Activated T-helper 2 cell treated with anti-CD3 and anti-CD28 coated beads, Interferon-gamma antibody, Interleukin-2, Interleukin-4, amounts not matched to agents 10 μg/mL and 5 μg/mL and 100 μg/mL, durations not matched to agents 14 hours and 24 hours and 36 hours (primary cell): ENCODE data around the gene AGAP5. TPM values are rescaled to one million over a fixed set of nuclear protein-coding genes. Genes with fewer than 3 reads are reported as not detected.
"Not testable (repeated sequence)": the region's sequence is repeated elsewhere in the genome, so short reads cannot be mapped to it uniquely, and the experiment has no call there.

Experiments used
- DNase-seq: peaks from one replicate; pipeline ENCODE4 v3.0.0; 2021; ENCODE audit warnings: low spot score
- H3K27ac Mint-ChIP-seq: one replicate; pipeline ENCODE4 v1.8.0; 2021; ENCODE audit warnings: mixed read lengths
- H3K27me3 Mint-ChIP-seq: one replicate; pipeline ENCODE4 v1.8.0; 2021; ENCODE audit warnings: low read depth, mixed read lengths
- H3K36me3 Mint-ChIP-seq: one replicate; pipeline ENCODE4 v1.8.0; 2021; ENCODE audit warnings: low read depth, mixed read lengths
- H3K4me1 Mint-ChIP-seq: one replicate; pipeline ENCODE4 v1.8.0; 2021; ENCODE audit warnings: low read depth, mixed read lengths
- H3K4me3 Mint-ChIP-seq: one replicate; pipeline ENCODE4 v1.8.0; 2021; ENCODE audit warnings: low read depth, mild to moderate bottlenecking, moderate library complexity, mixed read lengths
- H3K9me3 Mint-ChIP-seq: one replicate; pipeline ENCODE4 v1.8.0; 2021; ENCODE audit warnings: mixed read lengths
- intact Hi-C: fragments of 100-400 bp; cut with micrococcal nuclease; formaldehyde crosslinking; loops from one replicate; pipeline ENCODE4 v1.15.1; 2023
- total RNA-seq: library from RNA; stranded (reverse); gene quantifications from 2 replicates; pipeline ENCODE4 v1.2.3, GENCODE V29; 2022

The AGAP5 gene
- 18.2 and 18.8 TPM in 2 replicates for total RNA-seq

- not testable (repeated sequence) for H3K27ac Mint-ChIP-seq
Measured at GRCh38 chr10:73697675-73698159, at the start of gene AGAP5. Gene AGAP5, minus strand, starts transcription at chr10:73698109. Its CDS starts 354 bp downstream, at chr10:73697755.

GRCh38 chr10:73746721-73747120 lies 48.8 kb upstream of the AGAP5 start:
- intact Hi-C loops: no loop called here
- peak overlapping the region; percentile 45 for H3K27ac Mint-ChIP-seq
- no peaks in the 10 kb centered on the region for H3K27me3 Mint-ChIP-seq
- no peak for DNase-seq
- peak overlapping the region; percentile 47 for H3K4me3 Mint-ChIP-seq
- H3K36me3 Mint-ChIP-seq: peaks cover 50% of the 10 kb centered on the region
- no peaks in the 10 kb centered on the region for H3K9me3 Mint-ChIP-seq
- H3K4me1 Mint-ChIP-seq: peaks cover 39% of the 10 kb centered on the region

More at GRCh38 chr10:73697675-73698159, at the start of gene AGAP5:
- H3K4me3 Mint-ChIP-seq, H3K9me3 Mint-ChIP-seq, DNase-seq, intact Hi-C loops, H3K27me3 Mint-ChIP-seq, H3K4me1 Mint-ChIP-seq: not testable (repeated sequence)
- H3K36me3 Mint-ChIP-seq: peaks cover 25% of the 10 kb centered on the region

- intact Hi-C loops: loop anchor here (1.0 to 5.0 kb wide), 5 partner anchors 14 to 497 kb away; partner anchors contain the start of genes DNAJC9, PPP3CB and ZSWIM8
- DNase-seq: peak; percentile 56
- Mint-ChIP-seq H3K4me3 (peak overlapping the region; percentile 97), H3K4me1 (peaks cover 30% of the 10 kb centered on the region), H3K27me3 (no peaks in the 10 kb centered on the region), H3K9me3 (no peaks in the 10 kb centered on the region), H3K36me3 (peaks cover 36% of the 10 kb centered on the region), H3K27ac (peak overlapping the region; percentile 100)
Measured at GRCh38 chr10:73744664-73744975, 46.7 kb upstream of the AGAP5 start.

- H3K9me3 Mint-ChIP-seq: no peaks in the 10 kb centered on the region
- H3K4me3 Mint-ChIP-seq: peak within 1 kb of the TSS; percentile 97
- H3K4me1 Mint-ChIP-seq: peaks cover 27% of the 10 kb centered on the region
- H3K27me3 Mint-ChIP-seq: no peaks in the 10 kb centered on the region
- peak within 1 kb of the TSS; percentile 100 for H3K27ac Mint-ChIP-seq
- intact Hi-C loops: loop anchor here (1.0 to 5.0 kb wide), 5 partner anchors 14 to 497 kb away; partner anchors contain the start of genes DNAJC9, PPP3CB and ZSWIM8
- peaks cover 32% of the 10 kb centered on the region for H3K36me3 Mint-ChIP-seq
- DNase-seq: peak; percentile 93
Measured at GRCh38 chr10:73743905-73744663, 46.2 kb upstream of the AGAP5 start, which contains the start of gene SEC24C. Gene SEC24C, plus strand, starts transcription at chr10:73744372. Its CDS starts 2,461 bp downstream, at chr10:73746833.

GRCh38 chr10:73743327-73743904 lies 45.5 kb upstream of the AGAP5 start:
- no peaks in the 10 kb centered on the region for H3K27me3 Mint-ChIP-seq
- intact Hi-C loops: loop anchor here (5.0 kb wide), 2 partner anchors 246 to 496 kb away; partner anchors contain the start of genes DNAJC9 and PPP3CB
- peaks cover 25% of the 10 kb centered on the region for H3K4me1 Mint-ChIP-seq
- H3K27ac Mint-ChIP-seq: peak overlapping the region; percentile 100
- H3K36me3 Mint-ChIP-seq: peaks cover 29% of the 10 kb centered on the region
- peak overlapping the region; percentile 97 for H3K4me3 Mint-ChIP-seq
- no peak for DNase-seq
- no peaks in the 10 kb centered on the region for H3K9me3 Mint-ChIP-seq

DNA sequence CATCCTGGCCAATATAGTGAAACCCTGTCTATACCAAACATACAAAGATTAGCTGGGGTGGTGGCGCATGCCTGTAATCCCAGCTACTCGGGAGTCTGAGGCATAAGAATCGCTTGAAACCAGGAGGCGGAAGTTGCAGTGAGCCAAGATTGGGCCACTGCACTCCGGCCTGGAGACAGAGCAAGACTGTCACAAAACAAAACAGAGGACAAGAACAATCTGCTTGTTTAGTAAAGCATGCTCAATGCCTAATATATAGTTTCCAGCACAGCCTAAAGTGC lies 44.5 kb upstream of the AGAP5 start:
- peaks cover 25% of the 10 kb centered on the region for H3K4me1 Mint-ChIP-seq
- H3K4me3 Mint-ChIP-seq: no peak overlapping the region
- DNase-seq: no peak
- H3K27me3 Mint-ChIP-seq: no peaks in the 10 kb centered on the region
- intact Hi-C loops: loop anchor here (5.0 kb wide), 2 partner anchors 245 to 495 kb away; partner anchors contain the start of genes DNAJC9 and PPP3CB
- no peaks in the 10 kb centered on the region for H3K9me3 Mint-ChIP-seq
- H3K27ac Mint-ChIP-seq: peak overlapping the region; percentile 100
- H3K36me3 Mint-ChIP-seq: peaks cover 30% of the 10 kb centered on the region

DNA sequence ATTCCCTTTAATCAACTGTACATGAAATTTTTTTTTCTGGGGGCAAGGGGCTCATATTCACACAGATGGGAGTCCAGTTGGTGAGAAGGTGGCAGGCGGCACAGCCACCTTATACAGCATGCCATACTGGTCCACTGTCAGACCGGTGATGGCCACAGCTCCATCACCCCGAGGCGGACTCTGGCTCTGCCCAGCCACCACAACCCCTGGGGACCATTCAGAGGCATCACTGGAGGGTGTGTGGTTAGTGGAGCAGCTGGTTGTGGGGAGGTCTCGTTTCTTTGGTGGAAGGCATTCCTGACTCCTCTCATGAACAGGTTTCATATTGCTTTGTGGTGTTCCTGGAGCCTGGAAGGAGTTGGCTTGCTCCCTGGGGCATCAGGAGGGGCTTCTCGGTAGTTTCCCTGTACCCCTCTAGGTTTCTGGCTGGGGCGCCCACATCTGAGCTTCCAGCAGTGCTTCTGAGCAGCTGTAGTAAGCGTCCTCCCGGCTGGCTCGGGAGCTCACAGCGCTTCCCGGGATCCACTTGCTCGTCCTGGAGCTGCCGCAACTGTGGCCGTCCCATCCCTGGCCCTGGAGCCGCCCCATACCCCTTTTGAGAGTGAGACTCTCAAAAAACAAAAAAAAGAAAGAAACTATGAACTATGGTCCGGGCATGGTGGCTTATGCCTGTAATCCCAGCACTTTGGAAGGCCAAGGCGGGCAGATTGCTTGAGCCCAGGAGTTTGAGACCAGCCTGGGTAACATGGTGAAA lies 42.8 kb upstream of the AGAP5 start:
- not testable (repeated sequence) for H3K9me3 Mint-ChIP-seq, H3K4me3 Mint-ChIP-seq, DNase-seq, H3K27me3 Mint-ChIP-seq, H3K27ac Mint-ChIP-seq
- intact Hi-C loops: loop anchor here (5.0 kb wide), 2 partner anchors 243 to 493 kb away; partner anchors contain the start of genes DNAJC9 and PPP3CB
- H3K36me3 Mint-ChIP-seq: peaks cover 21% of the 10 kb centered on the region
- H3K4me1 Mint-ChIP-seq: peaks cover 16% of the 10 kb centered on the region

DNA sequence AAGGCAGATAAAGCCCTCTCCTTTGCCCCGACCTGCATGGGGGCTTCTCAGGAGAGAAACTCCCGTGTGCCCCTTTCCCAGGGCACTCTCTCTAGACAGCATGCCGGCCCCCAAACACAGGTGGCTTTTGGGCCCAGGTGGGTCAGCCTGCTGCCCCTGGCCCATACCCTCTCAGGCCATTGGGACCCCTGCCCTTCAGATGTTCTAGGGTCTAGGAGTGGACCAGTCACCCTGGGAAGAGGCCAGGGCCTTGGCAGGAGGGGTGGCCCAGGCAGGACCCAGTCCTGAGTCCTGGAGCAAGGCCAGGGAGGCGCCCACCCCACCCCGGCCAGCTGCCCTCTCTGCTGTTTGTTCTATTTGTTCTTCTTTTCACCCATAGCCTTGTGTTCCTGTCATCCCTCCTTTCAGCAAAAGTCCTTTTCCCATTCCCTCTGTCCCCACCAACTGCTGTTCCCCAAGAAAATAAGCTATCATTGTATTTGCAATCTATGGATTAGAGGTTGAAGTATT lies 36.9 kb upstream of the AGAP5 start:
- H3K4me1 Mint-ChIP-seq: peaks cover 6% of the 10 kb centered on the region
- H3K36me3 Mint-ChIP-seq: peaks cover 10% of the 10 kb centered on the region
- DNase-seq: no peak
- H3K27me3 Mint-ChIP-seq: no peaks in the 10 kb centered on the region
- H3K9me3 Mint-ChIP-seq: no peaks in the 10 kb centered on the region
- no peak overlapping the region for H3K27ac Mint-ChIP-seq
- no peak overlapping the region for H3K4me3 Mint-ChIP-seq
- intact Hi-C loops: no loop called here

GRCh38 chr10:73734028-73734720 lies 36.3 kb upstream of the AGAP5 start:
- DNase-seq: no peak
- Mint-ChIP-seq H3K4me3 (no peak overlapping the region), H3K9me3 (no peaks in the 10 kb centered on the region), H3K27me3 (no peaks in the 10 kb centered on the region), H3K4me1 (peaks cover 10% of the 10 kb centered on the region), H3K27ac (no peak overlapping the region), H3K36me3 (peaks cover 13% of the 10 kb centered on the region)
- intact Hi-C loops: no loop called here

GRCh38 chr10:73732931-73733623 lies 35.2 kb upstream of the AGAP5 start:
- no peak for DNase-seq
- Mint-ChIP-seq H3K36me3 (peaks cover 13% of the 10 kb centered on the region), H3K9me3 (no peaks in the 10 kb centered on the region), H3K27ac (no peak overlapping the region), H3K27me3 (no peaks in the 10 kb centered on the region), H3K4me3 (no peak overlapping the region), H3K4me1 (peaks cover 10% of the 10 kb centered on the region)
- intact Hi-C loops: no loop called here

GRCh38 chr10:73732426-73732825 lies 34.5 kb upstream of the AGAP5 start:
- no peaks in the 10 kb centered on the region for H3K27me3 Mint-ChIP-seq
- no peaks in the 10 kb centered on the region for H3K9me3 Mint-ChIP-seq
- intact Hi-C loops: no loop called here
- H3K36me3 Mint-ChIP-seq: peaks cover 13% of the 10 kb centered on the region
- no peak for DNase-seq
- peak overlapping the region; percentile 62 for H3K4me3 Mint-ChIP-seq
- peaks cover 10% of the 10 kb centered on the region for H3K4me1 Mint-ChIP-seq
- peak overlapping the region; percentile 21 for H3K27ac Mint-ChIP-seq
